Astrocyte (in vitro differentiated cells and primary cell): ENCODE data around the gene KCNE5.

Experiments
- CTCF ChIP-seq: IDR thresholded peaks from 2 replicates; pipeline ENCODE4 v1.5.1; 2011; ENCODE audit warnings: low read depth, mild to moderate bottlenecking, inconsistent platforms, low read length, moderate library complexity; ENCODE audit not compliant: insufficient read depth
- EZH2 ChIP-seq: IDR thresholded peaks from 2 replicates; pipeline ENCODE4 v1.6.1; 2012; ENCODE audit warnings: mild to moderate bottlenecking, low read length, inconsistent platforms; ENCODE audit not compliant: insufficient read depth

- TF ChIP-seq CTCF = no peak
- TF ChIP-seq EZH2 = no peak
Measured at GRCh38 chrX:109643687-109644086, 18.7 kb upstream of the KCNE5 start.
